ENCODE measurements around the gene DSC1.
"Not testable (repeated sequence)": the region's sequence is repeated elsewhere in the genome, so short reads cannot be mapped to it uniquely, and the experiment has no call there.

DSC1 gene

GRCh38 chr18:31176531-31176930 is 13.9 kb upstream of the DSC1 start:
- DNase-seq (ENCODE audit: low read depth, low spot score) = no peak

- no peak for DNase-seq (ENCODE audit: low read depth, low spot score)
Measured at GRCh38 chr18:31171144-31171839, 8.6 kb upstream of the DSC1 start.

- no peak for DNase-seq (ENCODE audit: low read depth, low spot score)
Measured at GRCh38 chr18:31170335-31170734, 7.7 kb upstream of the DSC1 start.

- DNase-seq (ENCODE audit: low read depth, low spot score) = no peak
Measured at GRCh38 chr18:31162419-31162793, 250 bp downstream of the DSC1 start.

GRCh38 chr18:31161757-31162418 is 768 bp downstream of the DSC1 start:
- DNase-seq (ENCODE audit: low read depth, low spot score) = no peak

- DNase-seq (ENCODE audit: low read depth, low spot score) = no peak
Measured at GRCh38 chr18:31156821-31157763, 5.6 kb downstream of the DSC1 start.

- no peak for DNase-seq (ENCODE audit: low read depth, low spot score)
Measured at GRCh38 chr18:31155498-31155897, 7.2 kb downstream of the DSC1 start.

- no peak for DNase-seq (ENCODE audit: low read depth, low spot score)
Measured at GRCh38 chr18:31154181-31154580, 8.5 kb downstream of the DSC1 start.

- DNase-seq (ENCODE audit: low read depth, low spot score) = no peak
Measured at GRCh38 chr18:31149351-31149750, 13.3 kb downstream of the DSC1 start.

GRCh38 chr18:31148600-31148999 is 14.1 kb downstream of the DSC1 start:
- DNase-seq (ENCODE audit: low read depth, low spot score) = no peak

GRCh38 chr18:31146809-31147208 is 15.8 kb downstream of the DSC1 start:
- no peak for DNase-seq (ENCODE audit: low read depth, low spot score)

- no peak for DNase-seq (ENCODE audit: low read depth, low spot score)
Measured at GRCh38 chr18:31143025-31143424, 19.6 kb downstream of the DSC1 start.

GRCh38 chr18:31138709-31139108 is 23.9 kb downstream of the DSC1 start:
- DNase-seq (ENCODE audit: low read depth, low spot score) = no peak

GRCh38 chr18:31134988-31135529 is 27.6 kb downstream of the DSC1 start:
- no peak for DNase-seq (ENCODE audit: low read depth, low spot score)

- no peak for DNase-seq (ENCODE audit: low read depth, low spot score)
Measured at GRCh38 chr18:31129398-31130115, 33.1 kb downstream of the DSC1 start.

- DNase-seq (ENCODE audit: low read depth, low spot score) = no peak
Measured at GRCh38 chr18:31125878-31126277, 36.8 kb downstream of the DSC1 start.

GRCh38 chr18:31123125-31123524 is 39.5 kb downstream of the DSC1 start:
- DNase-seq (ENCODE audit: low read depth, low spot score) = not testable (repeated sequence)

GRCh38 chr18:31120594-31120993 is 42.1 kb downstream of the DSC1 start:
- DNase-seq (ENCODE audit: low read depth, low spot score) = no peak

GRCh38 chr18:31116853-31117595 is 45.6 kb downstream of the DSC1 start:
- no peak for DNase-seq (ENCODE audit: low read depth, low spot score)

GRCh38 chr18:31112804-31113203 is 49.9 kb downstream of the DSC1 start:
- DNase-seq (ENCODE audit: low read depth, low spot score) = no peak

GRCh38 chr18:31105733-31106132 is 56.9 kb downstream of the DSC1 start:
- DNase-seq (ENCODE audit: low read depth, low spot score) = no peak

All from brain pericyte (primary cell).